GM12878 (cell line): ENCODE data around the gene GXYLT1.

Experiments used
- BCL11A ChIP-seq: IDR thresholded peaks from 2 replicates; pipeline ENCODE4 v1.6.1; 2011; ENCODE audit warnings: low read depth, low read length
- ELK1 ChIP-seq: IDR thresholded peaks from 2 replicates; pipeline ENCODE4 v1.6.1; 2012; ENCODE audit warnings: low read depth, low read length, improper control_type of control experiment

GRCh38 chr12:42141981-42142606 lies 2.6 kb downstream of the GXYLT1 start:
- TF ChIP-seq ELK1 (no peak), BCL11A (no peak)
